Upper lobe of left lung (tissue), 4 donors: Measurements from ENCODE around the gene MYBL2.

ENCODE experiments used
- CTCF ChIP-seq, 6 experiments: fragments of 450-650 bp in 4 of 6; fragments of 200-600 bp in 2 of 6; sonication (generic) in 2 of 6; IDR thresholded peaks; one replicate each; pipeline ENCODE4 v1.5.1; 2016 to 2019; ENCODE audit warnings: antibody characterized with exemption in 6 of 6
- POLR2A ChIP-seq, 4 donors: fragments of 450-650 bp; IDR thresholded peaks; one replicate each; pipeline ENCODE4 v1.5.1; 2016 to 2017; ENCODE audit warnings: antibody characterized with exemption in 4 of 4, mild to moderate bottlenecking in 2 of 4
- POLR2AphosphoS5 ChIP-seq, 2 donors: sonication (generic); formaldehyde crosslinking; IDR thresholded peaks; one replicate each; pipeline ENCODE4 v1.5.1; 2017; ENCODE audit warnings: antibody characterized with exemption in 2 of 2

- TF ChIP-seq CTCF (IDR thresholded peaks at IDR 0.05) (no peak), POLR2A (IDR thresholded peaks at IDR 0.05) (no peak), POLR2AphosphoS5 (IDR thresholded peaks at IDR 0.05) (no peak)
Measured at GRCh38 chr20:43751167-43752050, 84.5 kb downstream of the MYBL2 start.
